Stomach (tissue), 9 donors: Measurements from ENCODE around the gene PVRIG. TPM values are rescaled to one million over a fixed set of nuclear protein-coding genes. Genes with fewer than 3 reads are reported as not detected.
"Not testable (repeated sequence)": the region's sequence is repeated elsewhere in the genome, so short reads cannot be mapped to it uniquely, and the experiment has no call there.

Source experiments
- DNase-seq, 2 donors: peaks; one replicate each; pipeline versions ENCODE4 v3.0.0 to v3.0.0-alpha.2; 2013 to 2019
- H3K27ac ChIP-seq, 5 donors: fragments of 200-600 bp in 4 of 5; sonication (generic) in 4 of 5; one replicate each; pipeline ENCODE4 v1.5.1; 2013 to 2019; ENCODE audit warnings: mild to moderate bottlenecking in 1 of 5, moderate library complexity in 1 of 5
- H3K27me3 ChIP-seq, 3 donors: fragments of 200-600 bp; sonication (generic); one replicate each; pipeline ENCODE4 v1.5.1; 2017 to 2019; ENCODE audit warnings: mixed run types in 1 of 3
- H3K36me3 ChIP-seq, 4 donors: fragments of 200-600 bp; sonication (generic); 1 replicate in 3 of 4; 2 replicates in 1 of 4; pipeline ENCODE4 v1.5.1; 2016 to 2019
- H3K4me1 ChIP-seq, 4 donors: fragments of 200-600 bp; sonication (generic); one replicate each; pipeline ENCODE4 v1.5.1; 2016 to 2019
- H3K4me3 ChIP-seq, 4 donors: fragments of 200-600 bp; sonication (generic) in 3 of 4; one replicate each; pipeline ENCODE4 v1.5.1; 2016 to 2019; ENCODE audit warnings: mild to moderate bottlenecking in 1 of 4
- H3K9me3 ChIP-seq, 4 donors: fragments of 200-600 bp; sonication (generic); one replicate each; pipeline ENCODE4 v1.5.1; 2016 to 2019
- CTCF ChIP-seq, 7 experiments: fragments of 450-650 bp in 4 of 7; fragments of 200-600 bp in 3 of 7; sonication (generic) in 3 of 7; IDR thresholded peaks; one replicate each; pipeline ENCODE4 v1.5.1; 2016 to 2019; ENCODE audit warnings: antibody characterized with exemption in 7 of 7, control low read depth in 2 of 7, mild to moderate bottlenecking in 1 of 7
- EP300 ChIP-seq: sonication (generic); formaldehyde crosslinking; IDR thresholded peaks from one replicate; pipeline ENCODE4 v1.6.1; 2017; ENCODE audit warnings: antibody characterized with exemption
- POLR2A ChIP-seq, 4 donors: fragments of 450-650 bp; IDR thresholded peaks; one replicate each; pipeline ENCODE4 v1.6.1; 2016; ENCODE audit warnings: antibody characterized with exemption in 4 of 4, control low read depth in 2 of 4, mild to moderate bottlenecking in 1 of 4, moderate library complexity in 1 of 4
- POLR2AphosphoS5 ChIP-seq, 3 donors: sonication (generic); formaldehyde crosslinking; IDR thresholded peaks; one replicate each; pipeline ENCODE4 v1.6.1; 2016; ENCODE audit warnings: antibody characterized with exemption in 3 of 3
- WGBS, 5 donors: extraction: QIAGEN DNeasy Blood & Tissue Kit in 3 of 5; methylation state at CpG; one replicate each; pipeline versions ENCODE4 v1.1.5 to v1.1.7; 2013 to 2018; 5-methylcytosine and 5-hydroxymethylcytosine counted together
- intact Hi-C: fragments of 100-400 bp; cut with DNase I; formaldehyde crosslinking; loops from one replicate; pipeline ENCODE4 v1.15.1; 2023; ENCODE audit warnings: low total_unique reads
- polyA plus RNA-seq, 3 donors: library from polyadenylated mRNA; stranded (reverse); fragments of 200-250 nt; gene quantifications; one replicate each; pipeline ENCODE4 v1.2.3, GENCODE V29; 2013
- total RNA-seq, 5 donors: library from RNA; depleted of rRNA; stranded (reverse); fragments of >200 nt; gene quantifications; one replicate each; pipeline versions ENCODE4 v1.1.0 to v1.2.3, GENCODE V29; 2014 to 2016
- donor health status: healthy with polysubstance abuse.
- donor health status: Bipolar disorder and iron deficiency.
- donor health status: healthy.

PVRIG gene
- total and polyA plus RNA-seq, 8 donors: 0.56 to 3.8 (median 1.2) TPM; not detected in 1

GRCh38 chr7:100247152-100247757 is 27.5 kb downstream of the PVRIG start:
- no peaks in the 10 kb centered on the region for H3K9me3 ChIP-seq
- H3K36me3 ChIP-seq: no peaks in the 10 kb centered on the region
- no peak overlapping the region for H3K4me3 ChIP-seq
- intact Hi-C loops: no loop called here
- no peak overlapping the region for H3K27ac ChIP-seq
- WGBS, 5 donors: 41 to 58% (median 50%) methylated on average over 9 to 11 of the region's 11 CpGs
- TF ChIP-seq POLR2A (IDR thresholded peaks at IDR 0.05) (no peak), POLR2AphosphoS5 (IDR thresholded peaks at IDR 0.05) (no peak), EP300 (no peak), CTCF (IDR thresholded peaks at IDR 0.05) (no peak)
- peak; percentile 28 to 65 for DNase-seq
- peaks cover 0 to 13% (median 0%) of the 10 kb centered on the region in 4 donors for H3K4me1 ChIP-seq
- H3K27me3 ChIP-seq: no peaks in the 10 kb centered on the region

- WGBS, 5 donors: 86 to 94% (median 87%) methylated on average over 10 of the region's 10 CpGs
- no peak for DNase-seq
- no peaks in the 10 kb centered on the region for H3K36me3 ChIP-seq
- peaks cover 0 to 13% (median 0%) of the 10 kb centered on the region in 4 donors for H3K4me1 ChIP-seq
- TF ChIP-seq CTCF (IDR thresholded peaks at IDR 0.05) (no peak), POLR2AphosphoS5 (IDR thresholded peaks at IDR 0.05) (no peak), POLR2A (IDR thresholded peaks at IDR 0.05) (no peak), EP300 (no peak)
- H3K9me3 ChIP-seq: no peaks in the 10 kb centered on the region
- H3K27me3 ChIP-seq: no peaks in the 10 kb centered on the region
- intact Hi-C loops: no loop called here
- no peak overlapping the region for H3K4me3 ChIP-seq
- no peak overlapping the region for H3K27ac ChIP-seq
Measured at GRCh38 chr7:100248483-100248882, 28.7 kb downstream of the PVRIG start.

- Histone ChIP-seq H3K4me1 (no peaks in the 10 kb centered on the region), H3K4me3 (no peak overlapping the region), H3K36me3 (no peaks in the 10 kb centered on the region), H3K27ac (no peak overlapping the region), H3K27me3 (no peaks in the 10 kb centered on the region), H3K9me3 (no peaks in the 10 kb centered on the region)
- no peak for TF ChIP-seq EP300
- no peak for TF ChIP-seq POLR2AphosphoS5 (IDR thresholded peaks at IDR 0.05)
- no peak for TF ChIP-seq POLR2A (IDR thresholded peaks at IDR 0.05)
- TF ChIP-seq CTCF (IDR thresholded peaks at IDR 0.05): no peak
- no peak for DNase-seq
- intact Hi-C loops: no loop called here
- 87 to 94% (median 90%) methylated on average over 7 of the region's 7 CpGs for WGBS, 5 donors
Measured at GRCh38 chr7:100257017-100257416, 37.3 kb downstream of the PVRIG start.

GRCh38 chr7:100259984-100260383 is 40.2 kb downstream of the PVRIG start:
- intact Hi-C loops, H3K27me3 ChIP-seq, H3K4me1 ChIP-seq, DNase-seq, H3K36me3 ChIP-seq, H3K4me3 ChIP-seq, H3K9me3 ChIP-seq, H3K27ac ChIP-seq: not testable (repeated sequence)
- WGBS, 5 donors: 81 to 89% (median 87%) methylated on average over 6 to 8 of the region's 8 CpGs

GRCh38 chr7:100262896-100263295 is 43.1 kb downstream of the PVRIG start:
- H3K27me3 ChIP-seq, H3K9me3 ChIP-seq, H3K4me1 ChIP-seq, DNase-seq, intact Hi-C loops, H3K27ac ChIP-seq, H3K4me3 ChIP-seq, H3K36me3 ChIP-seq: not testable (repeated sequence)
- 87 to 100% (median 100%) methylated on average over 4 of the region's 4 CpGs for WGBS, 5 donors

- intact Hi-C loops, H3K27me3 ChIP-seq, H3K4me3 ChIP-seq, H3K27ac ChIP-seq, H3K36me3 ChIP-seq, H3K9me3 ChIP-seq, DNase-seq: not testable (repeated sequence)
- WGBS, 5 donors: 89 to 97% (median 93%) methylated on average over 4 of the region's 4 CpGs
- peaks cover 0 to 15% (median 2%) of the 10 kb centered on the region in 4 donors for H3K4me1 ChIP-seq
Measured at GRCh38 chr7:100264223-100264622, 44.5 kb downstream of the PVRIG start.

GRCh38 chr7:100264669-100265165 is 45.0 kb downstream of the PVRIG start:
- WGBS, 5 donors: 64 to 77% (median 73%) methylated on average over 7 of the region's 7 CpGs

GRCh38 chr7:100265851-100266250 is 46.1 kb downstream of the PVRIG start:
- H3K4me3 ChIP-seq, H3K36me3 ChIP-seq, H3K27me3 ChIP-seq, H3K9me3 ChIP-seq, intact Hi-C loops, DNase-seq, H3K27ac ChIP-seq: not testable (repeated sequence)
- 75 to 91% (median 83%) methylated on average over 5 of the region's 5 CpGs for WGBS, 5 donors
- H3K4me1 ChIP-seq: peaks cover 4 to 30% (median 15%) of the 10 kb centered on the region in 4 donors

More at GRCh38 chr7:100264669-100265165, 45.0 kb downstream of the PVRIG start:
- H3K36me3 ChIP-seq, intact Hi-C loops, H3K27me3 ChIP-seq, H3K27ac ChIP-seq, H3K9me3 ChIP-seq, H3K4me3 ChIP-seq: not testable (repeated sequence)
- peaks cover under 1 to 20% (median 6%) of the 10 kb centered on the region in 4 donors for H3K4me1 ChIP-seq
- DNase-seq: peak in 1 of 2 donors; percentile 22
